Esophagus mucosa (tissue), 1 donor: Measurements from ENCODE around the gene LSAMP. TPM values are rescaled to one million over a fixed set of nuclear protein-coding genes. Genes with fewer than 3 reads are reported as not detected.
"Not testable (repeated sequence)": the region's sequence is repeated elsewhere in the genome, so short reads cannot be mapped to it uniquely, and the experiment has no call there.

Experiments
- ATAC-seq: fragments of 200-7000 bp; cut with Tn5 transposase; one replicate; pipeline ENCODE4 v1.9.1; 2020
- total RNA-seq: library from RNA; stranded (reverse); gene quantifications from one replicate; pipeline ENCODE4 v1.2.4, GENCODE V29; 2023
- donor health status: DM: yes; HTN: yes; CAD: no.

The LSAMP gene
- total RNA-seq, 1 donor from 2014 or later = 0.28 TPM

DNA sequence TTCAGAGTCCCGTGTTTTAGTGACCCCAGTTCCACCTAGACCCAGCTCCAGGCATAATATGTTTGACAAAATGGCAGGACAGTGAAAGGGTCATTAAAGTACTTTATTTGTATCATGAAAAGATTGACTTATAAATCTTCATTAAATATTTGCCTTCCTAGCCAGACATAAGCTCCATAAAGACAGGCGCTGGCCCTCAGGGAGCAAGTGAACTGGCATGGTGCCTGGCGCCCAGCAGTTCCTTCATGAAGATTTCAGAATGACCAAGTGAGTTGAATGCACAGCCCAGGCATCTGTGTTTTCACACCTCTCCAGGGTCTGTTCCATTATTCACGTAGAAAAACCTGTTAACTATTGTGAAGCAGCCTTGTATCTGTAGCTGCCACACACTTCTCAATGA lies 655.8 kb downstream of the LSAMP start:
- no peak for ATAC-seq

DNA sequence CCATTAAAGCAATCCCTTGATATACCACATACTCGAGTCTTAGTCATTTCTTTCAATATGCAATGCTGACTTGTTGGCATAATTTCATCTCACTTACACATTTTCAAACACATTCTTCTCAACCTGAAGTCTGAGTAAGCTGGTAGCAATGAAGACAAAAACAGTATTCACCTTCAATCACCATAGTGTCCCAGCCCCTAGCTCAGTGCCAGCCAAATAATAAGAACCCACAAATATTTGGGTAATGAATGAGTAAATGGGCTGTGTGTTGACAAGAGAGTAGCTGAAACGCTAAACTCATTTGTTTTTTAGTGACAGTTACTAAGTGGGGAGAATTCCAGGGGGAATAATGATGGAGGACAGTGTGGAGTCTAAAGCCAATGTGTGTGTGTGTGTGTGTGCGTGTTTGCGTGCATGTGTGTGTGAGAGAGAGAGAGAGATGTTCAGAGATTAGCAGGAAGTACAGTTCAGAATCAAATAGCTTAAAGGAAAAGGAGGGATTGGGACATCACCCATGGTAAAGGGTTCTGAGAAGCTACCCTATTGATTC lies 656.3 kb downstream of the LSAMP start:
- no peak for ATAC-seq

DNA sequence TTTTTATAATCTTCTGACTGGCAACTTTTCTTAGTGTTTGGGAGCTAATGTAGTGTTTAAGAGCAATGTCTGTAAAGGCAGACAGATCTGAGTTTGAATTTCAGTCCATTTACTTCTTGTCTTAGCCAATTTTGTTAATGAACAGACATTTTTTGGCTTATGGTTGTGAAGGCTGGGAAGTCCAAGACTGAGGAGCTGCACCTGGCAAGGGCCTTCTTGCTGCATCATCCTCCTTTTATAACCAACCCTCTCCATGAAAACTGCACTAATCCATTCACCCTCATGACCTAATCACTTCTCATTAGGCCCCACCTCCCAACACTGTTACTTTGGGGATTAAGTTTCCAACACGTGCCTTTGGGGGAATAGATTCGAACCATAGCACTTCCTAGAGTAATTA lies 657.5 kb downstream of the LSAMP start:
- no peak for ATAC-seq

DNA sequence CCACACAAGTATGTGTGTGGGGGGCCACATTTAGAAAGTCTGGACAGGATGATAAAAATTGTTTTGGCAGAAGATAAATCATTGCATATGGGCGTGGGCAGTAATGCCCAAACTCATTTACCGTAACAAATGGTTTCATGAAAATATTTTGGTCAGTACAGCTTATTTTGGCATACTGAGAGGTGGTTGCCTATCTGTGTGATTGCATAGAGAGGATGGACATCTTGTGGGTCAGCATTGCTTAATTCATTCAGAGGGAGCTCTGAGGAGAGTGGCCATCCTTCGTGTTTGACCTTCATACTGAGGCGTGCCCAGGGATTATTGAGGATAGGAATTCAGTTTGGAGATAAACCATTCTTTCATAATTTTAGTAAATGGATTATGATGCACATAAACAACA lies 659.5 kb downstream of the LSAMP start:
- ATAC-seq = no peak

DNA sequence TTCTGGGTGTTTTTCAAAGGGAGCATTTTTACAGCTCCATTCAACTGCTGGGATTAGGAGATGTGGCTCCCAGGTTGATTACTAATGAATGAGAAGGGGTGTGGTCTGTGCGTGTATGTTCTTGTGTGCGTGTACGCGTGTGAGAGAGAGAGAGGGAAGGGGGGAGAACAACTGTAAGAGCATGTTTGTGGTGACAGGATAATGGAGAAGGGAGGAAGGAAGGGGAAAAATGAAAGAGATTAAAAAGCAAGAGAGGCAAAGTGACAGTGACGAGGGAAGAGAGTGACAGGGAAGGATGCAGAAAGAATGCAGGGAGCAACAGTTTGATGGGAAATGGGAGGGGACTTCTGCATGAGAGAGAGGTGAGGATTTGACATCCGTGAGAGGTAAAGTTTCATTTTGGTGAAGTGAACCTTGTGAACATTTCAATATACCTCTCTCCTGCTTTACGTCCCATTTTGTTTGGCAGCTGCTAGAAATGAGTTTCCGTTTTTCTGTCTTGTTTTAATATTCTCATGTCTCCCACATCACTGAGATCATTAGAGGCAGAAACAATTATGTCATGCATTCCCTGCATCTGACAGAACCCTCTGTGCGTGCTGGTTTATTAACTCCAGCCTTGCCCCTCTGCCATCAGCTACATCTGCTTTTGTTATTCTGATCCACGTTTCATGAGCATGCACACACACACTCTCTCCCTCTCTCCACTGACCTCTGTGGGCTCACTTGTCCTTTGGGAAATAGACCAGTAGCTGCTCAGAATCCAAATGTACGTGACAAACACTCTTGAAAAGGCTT lies 660.3 kb downstream of the LSAMP start:
- no peak for ATAC-seq

DNA sequence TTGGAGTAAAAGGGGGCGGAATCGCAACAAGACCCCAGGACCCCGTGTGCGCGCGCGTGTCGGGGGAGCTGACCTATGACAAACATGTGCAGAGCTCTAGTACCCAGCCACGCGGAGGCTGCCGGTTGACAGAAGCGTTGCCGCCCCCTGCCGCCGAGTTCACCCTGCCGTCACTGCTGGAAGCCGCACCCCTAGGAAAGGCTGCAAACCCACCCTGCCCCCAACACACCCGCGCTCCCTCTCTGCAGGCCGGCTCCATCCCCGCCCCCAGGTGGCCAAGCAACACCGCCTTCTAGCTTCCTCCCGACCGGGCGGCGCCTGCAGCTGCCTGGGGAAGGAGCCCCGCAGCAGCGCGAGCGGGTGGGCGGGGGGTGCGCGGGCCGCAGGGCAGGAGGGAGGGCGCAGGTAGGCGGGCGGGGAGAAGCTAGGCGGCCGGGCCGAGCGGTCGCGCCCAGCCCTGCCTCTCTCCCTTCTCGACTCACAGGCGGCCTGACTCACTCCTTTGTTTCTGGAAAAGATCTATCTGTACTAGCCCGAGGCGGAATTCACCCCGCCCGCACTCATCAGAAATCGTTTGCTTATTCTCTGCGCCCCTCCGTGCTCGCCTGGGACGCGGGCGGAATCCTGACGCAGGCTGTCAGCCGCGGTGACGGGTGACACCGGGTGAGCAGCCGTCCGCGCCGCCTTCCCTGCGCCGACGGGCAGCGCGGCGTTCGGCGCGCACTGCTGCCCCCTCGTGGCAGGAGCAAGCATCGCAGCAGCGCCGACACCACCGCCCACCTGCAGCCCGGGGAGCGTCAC lies 661.1 kb downstream of the LSAMP start:
- peak; percentile 95 for ATAC-seq

DNA sequence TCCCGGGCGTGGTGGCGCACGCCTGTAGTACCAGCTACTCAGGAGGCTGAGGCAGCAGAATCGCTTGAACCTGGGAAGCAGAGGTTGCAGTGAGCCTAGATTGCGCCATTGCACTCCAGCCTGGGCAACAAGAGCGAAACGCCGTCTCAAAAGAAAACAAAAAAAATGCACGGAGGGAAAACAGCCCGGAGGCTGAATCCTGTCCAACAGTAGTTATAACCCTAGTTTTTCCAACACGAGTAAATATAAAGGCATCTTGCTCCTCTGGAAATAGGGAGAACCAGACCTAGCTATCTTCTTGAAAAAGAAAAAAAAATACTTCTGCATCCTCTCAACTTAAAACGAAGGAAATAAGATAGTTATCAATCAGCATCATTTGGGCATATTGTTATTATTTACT lies 661.9 kb downstream of the LSAMP start:
- not testable (repeated sequence) for ATAC-seq

DNA sequence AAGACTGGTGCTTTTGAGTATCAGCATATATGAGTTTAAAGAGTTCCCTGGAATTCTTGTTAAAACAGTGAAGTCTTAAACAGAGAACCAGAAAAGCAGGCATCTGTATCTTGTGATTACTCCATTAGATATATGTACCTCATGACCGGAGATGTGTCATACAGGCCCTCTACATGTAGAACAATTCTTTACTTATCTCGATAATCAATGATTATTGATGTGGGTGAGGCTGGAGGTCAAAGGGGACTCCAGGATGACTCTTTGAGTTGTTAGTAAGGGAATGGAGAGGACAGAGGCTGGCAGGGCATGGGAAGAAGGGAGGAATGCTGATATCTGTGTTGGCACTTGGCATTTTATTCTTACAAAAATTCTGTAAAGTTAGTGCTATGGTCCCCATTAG lies 666.3 kb downstream of the LSAMP start:
- ATAC-seq = no peak

DNA sequence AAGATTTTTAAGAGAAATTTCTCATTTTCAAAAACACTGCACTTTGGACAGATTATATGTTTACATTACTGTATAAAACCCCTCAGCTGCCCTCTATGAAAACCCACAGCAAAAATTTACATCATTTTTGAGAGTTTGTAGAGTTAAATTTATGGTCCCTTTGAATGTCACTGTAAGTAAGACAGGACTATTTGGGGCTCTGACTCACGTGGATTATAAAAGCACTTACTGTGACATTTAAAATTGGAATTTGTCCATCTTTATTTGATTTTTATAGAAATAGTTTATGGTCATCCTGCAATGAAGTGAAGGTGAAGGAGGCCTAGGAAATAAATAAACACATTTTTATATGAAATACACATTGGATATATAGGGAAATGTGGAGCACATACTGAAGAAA lies 672.3 kb downstream of the LSAMP start:
- no peak for ATAC-seq

DNA sequence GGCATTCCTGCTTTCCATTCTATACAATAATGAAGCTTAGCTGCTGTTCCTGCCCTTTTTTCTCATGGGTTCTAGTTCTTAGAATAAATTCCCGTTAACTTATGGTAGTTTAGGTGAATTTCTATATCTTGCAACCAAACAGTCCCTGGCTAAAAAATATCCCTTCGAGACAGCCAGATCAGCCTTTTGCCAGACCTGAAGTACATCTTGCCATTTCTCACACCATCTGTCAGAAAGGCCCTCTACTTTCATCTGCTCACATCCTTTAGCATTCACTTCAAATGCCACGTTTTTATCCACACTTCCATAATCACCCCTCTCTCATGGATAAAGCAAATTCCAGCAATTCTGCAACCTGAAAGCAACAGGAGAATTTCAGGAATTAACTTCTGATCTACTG lies 676.6 kb downstream of the LSAMP start:
- ATAC-seq = no peak

DNA sequence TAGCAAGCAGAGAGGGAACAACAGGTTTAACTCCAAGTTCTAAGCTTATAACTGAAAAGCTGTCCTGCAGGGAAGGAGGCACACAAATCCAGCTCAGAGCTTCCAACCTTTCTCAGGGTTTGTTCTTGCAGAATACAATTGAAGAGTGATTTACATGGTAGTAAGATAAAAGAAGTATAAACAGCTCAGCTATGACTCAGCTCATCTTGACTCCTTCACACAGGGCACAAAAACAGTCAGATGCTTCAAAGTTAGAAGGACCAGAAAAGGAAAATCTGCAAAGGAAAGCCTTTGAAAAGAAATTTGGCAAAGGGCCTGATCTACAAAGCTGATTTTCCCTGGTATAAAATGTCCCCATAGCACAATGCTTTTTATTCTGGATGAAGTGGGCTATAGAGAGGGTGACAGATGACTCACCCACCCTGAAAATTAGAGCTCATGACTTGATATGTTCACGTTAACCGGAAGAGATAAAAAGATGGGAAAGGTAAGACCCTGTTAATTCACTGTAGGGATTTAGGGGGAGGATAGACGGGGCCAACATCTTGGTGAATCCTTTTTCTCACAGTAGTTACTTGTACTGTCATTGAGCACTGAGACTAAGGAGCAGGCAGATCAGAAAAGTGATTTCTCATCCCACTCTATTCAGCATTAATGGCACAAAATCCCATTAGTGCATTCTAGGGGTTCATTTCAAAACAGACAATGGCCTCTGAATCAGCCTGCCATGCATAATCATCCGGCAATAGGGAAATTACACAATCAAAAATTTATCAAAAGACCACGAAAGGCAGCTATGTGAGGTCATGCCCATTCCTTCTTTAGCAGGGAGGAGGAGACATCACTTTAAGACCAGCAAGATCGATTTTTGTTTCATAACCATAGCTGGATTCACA lies 678.5 kb downstream of the LSAMP start:
- peak; percentile 58 for ATAC-seq

DNA sequence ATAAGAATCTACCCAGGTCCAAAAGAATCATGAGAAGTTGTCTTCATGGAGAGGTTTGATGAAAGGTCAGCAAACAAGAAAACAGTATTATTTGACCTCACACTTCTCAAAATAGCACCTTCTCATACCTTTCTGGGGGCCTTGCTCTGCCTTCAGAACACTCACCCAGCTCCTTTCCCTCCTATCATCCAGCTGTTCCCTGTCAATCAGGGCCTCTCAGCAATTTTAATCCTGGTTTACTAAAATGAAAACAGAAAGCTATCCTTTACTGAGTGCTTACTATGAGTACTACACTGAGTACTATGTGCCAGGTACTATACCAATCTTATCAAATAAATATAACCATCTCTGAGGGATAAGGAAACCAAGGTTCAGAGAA lies 683.4 kb downstream of the LSAMP start:
- ATAC-seq = no peak

DNA sequence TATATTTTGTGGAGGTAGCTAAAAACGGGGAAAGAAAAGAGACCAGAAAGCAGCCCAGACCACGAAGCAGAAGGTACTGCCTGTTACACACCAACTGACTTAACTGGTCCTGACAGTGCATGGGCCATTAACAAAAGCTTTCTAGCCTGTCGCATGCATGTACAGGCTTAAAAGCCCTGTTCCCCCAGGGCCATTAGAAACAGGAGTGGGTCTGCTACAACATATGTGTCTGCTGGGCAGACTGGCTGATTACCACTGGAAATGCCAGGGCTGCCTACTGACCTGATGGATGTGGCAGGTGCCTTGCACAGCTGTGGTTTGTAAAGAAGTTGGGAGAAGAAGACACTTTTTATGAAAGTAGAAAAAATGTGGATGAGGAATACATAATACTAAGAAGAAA lies 684.6 kb downstream of the LSAMP start:
- ATAC-seq = no peak

DNA sequence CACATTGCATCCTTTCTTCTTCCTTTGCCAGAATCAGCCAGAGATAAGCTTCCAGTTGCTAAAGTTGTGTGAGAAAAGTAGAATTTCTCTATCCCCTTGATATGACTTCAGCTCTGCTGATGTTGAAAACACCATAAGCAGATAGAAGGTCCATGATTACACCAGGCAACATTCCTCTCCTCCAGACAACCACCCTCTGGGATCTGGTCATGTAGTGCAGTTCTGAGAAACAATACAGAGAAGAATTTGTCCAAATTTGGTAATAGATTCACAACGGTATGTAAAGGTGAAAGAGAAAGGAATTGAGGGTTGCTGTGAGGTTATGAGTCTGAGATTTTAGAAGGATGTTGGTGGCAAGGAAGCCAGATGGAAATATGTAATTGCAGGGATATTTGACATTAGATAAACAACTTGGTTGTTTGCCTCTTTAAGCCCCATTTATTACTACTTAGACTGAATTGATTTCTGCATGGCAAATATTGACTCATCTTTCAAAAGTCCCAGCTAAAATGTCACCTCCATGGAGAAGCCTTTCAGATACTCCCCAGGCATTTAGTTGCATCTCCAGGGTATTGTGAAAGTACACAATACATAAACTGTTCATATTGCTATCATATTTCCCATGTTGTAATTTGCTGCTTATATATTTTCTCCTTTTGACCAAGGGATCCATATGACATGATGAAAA lies 687.1 kb downstream of the LSAMP start:
- ATAC-seq = no peak

DNA sequence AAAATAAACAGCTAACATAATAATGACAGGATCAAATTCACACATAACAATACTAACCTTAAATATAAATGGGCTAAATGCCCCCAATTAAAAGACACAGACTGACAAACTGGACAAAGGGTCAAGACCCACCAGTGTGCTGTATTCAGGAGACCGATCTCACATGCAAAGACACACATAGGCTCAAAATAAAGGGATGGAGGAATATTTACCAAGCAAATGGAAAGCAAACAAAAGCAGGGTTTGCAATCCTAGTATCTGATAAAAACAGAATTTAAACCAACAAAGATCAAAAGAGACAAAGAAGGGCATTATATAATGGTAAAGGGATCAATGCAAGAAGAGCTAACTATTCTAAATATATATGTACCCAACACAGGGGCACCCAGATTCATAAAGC lies 692.3 kb downstream of the LSAMP start:
- ATAC-seq = not testable (repeated sequence)
